ENCODE measurements around the gene CEND1. TPM values are rescaled to one million over a fixed set of nuclear protein-coding genes. Genes with fewer than 3 reads are reported as not detected.

Gene CEND1
- total RNA-seq, 1 donor from 2014 or later: not detected

DNA sequence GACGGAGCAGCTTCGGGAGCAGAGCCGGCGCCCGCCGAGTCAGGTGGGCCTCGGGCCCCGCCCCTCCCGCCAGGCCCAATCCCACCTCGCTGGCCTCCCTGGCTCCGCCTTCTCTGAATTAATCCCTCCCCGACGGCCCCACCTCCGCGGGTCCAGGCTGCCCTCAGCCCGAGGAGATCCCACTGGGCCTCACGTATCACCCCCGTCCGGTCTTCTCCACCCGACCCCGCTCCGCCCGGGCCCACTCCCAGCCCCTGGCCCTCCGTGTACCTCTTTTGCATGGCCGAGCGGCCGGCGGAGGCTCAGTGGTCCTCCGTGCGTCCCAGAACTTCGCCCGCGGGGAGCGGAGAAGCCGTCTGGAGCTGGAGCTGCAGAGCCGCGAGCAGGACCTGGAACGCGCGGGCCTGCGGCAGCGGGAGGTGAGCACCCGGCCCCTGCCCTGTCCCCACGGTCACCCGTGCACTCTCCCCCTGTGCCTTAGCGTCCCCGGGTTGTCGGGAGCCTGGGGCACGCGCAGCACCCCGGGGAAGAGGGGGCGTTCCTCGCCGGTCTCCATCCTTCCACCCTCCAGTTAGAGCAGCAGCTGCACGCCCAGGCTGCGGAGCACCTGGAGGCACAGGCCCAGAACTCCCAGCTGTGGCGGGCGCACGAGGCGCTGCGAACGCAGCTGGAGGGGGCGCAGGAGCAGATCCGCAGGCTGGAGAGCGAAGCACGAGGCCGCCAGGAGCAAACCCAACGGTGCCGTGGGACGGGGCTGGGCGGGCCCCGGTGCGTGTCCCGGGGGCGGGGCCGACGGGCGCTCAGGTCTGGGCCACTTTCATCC lies 40.6 kb upstream of the CEND1 start:
- H3K36me3 Mint-ChIP-seq (ENCODE audit: low read depth, unreplicated experiment): no peaks in the 10 kb centered on the region
- peaks cover 18% of the 10 kb centered on the region for H3K27me3 Mint-ChIP-seq (ENCODE audit: unreplicated experiment)
- peaks cover 21% of the 10 kb centered on the region for H3K4me1 Mint-ChIP-seq (ENCODE audit: unreplicated experiment)
- TF ChIP-seq, protein P1, sequence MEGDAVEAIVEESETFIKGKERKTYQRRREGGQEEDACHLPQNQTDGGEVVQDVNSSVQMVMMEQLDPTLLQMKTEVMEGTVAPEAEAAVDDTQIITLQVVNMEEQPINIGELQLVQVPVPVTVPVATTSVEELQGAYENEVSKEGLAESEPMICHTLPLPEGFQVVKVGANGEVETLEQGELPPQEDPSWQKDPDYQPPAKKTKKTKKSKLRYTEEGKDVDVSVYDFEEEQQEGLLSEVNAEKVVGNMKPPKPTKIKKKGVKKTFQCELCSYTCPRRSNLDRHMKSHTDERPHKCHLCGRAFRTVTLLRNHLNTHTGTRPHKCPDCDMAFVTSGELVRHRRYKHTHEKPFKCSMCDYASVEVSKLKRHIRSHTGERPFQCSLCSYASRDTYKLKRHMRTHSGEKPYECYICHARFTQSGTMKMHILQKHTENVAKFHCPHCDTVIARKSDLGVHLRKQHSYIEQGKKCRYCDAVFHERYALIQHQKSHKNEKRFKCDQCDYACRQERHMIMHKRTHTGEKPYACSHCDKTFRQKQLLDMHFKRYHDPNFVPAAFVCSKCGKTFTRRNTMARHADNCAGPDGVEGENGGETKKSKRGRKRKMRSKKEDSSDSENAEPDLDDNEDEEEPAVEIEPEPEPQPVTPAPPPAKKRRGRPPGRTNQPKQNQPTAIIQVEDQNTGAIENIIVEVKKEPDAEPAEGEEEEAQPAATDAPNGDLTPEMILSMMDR (IDR thresholded peaks at IDR 0.05; ENCODE audit: unreplicated experiment): no peak
- H3K4me3 Mint-ChIP-seq (ENCODE audit: unreplicated experiment): no peak overlapping the region
- DNase-seq (ENCODE audit: low spot score): peak; percentile 79
- H3K9me3 Mint-ChIP-seq (ENCODE audit: unreplicated experiment): no peaks in the 10 kb centered on the region
- H3K27ac Mint-ChIP-seq (ENCODE audit: unreplicated experiment): no peak overlapping the region

DNA sequence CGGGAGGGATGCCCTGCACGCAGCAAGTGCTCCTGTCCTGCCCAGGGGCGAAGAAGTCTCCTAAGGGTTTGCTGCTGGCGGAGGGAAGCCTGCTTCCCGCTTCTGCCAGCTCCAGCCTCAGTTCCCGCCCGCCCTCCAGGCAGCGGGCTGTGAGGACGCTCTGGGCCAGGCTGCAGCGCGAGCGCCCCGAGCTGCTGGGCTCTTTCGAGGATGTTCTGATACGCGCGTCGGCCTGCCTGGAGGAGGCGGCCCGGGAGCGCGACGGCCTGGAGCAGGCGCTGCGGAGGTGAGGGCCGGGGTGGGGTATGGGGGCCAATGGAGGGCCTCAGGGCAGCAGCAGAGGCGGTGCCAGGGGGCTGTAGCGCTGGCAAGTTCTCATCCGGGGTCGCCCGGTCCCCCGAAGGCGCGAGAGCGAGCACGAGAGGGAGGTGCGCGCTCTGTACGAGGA lies 40.0 kb upstream of the CEND1 start:
- peaks cover 18% of the 10 kb centered on the region for H3K27me3 Mint-ChIP-seq (ENCODE audit: unreplicated experiment)
- H3K36me3 Mint-ChIP-seq (ENCODE audit: low read depth, unreplicated experiment): no peaks in the 10 kb centered on the region
- H3K4me3 Mint-ChIP-seq (ENCODE audit: unreplicated experiment): peak overlapping the region; percentile 80
- peak; percentile 27 for DNase-seq (ENCODE audit: low spot score)
- H3K27ac Mint-ChIP-seq (ENCODE audit: unreplicated experiment): no peak overlapping the region
- no peaks in the 10 kb centered on the region for H3K9me3 Mint-ChIP-seq (ENCODE audit: unreplicated experiment)
- TF ChIP-seq, protein P1 (IDR thresholded peaks at IDR 0.05; ENCODE audit: unreplicated experiment): no peak
- H3K4me1 Mint-ChIP-seq (ENCODE audit: unreplicated experiment): peaks cover 21% of the 10 kb centered on the region

DNA sequence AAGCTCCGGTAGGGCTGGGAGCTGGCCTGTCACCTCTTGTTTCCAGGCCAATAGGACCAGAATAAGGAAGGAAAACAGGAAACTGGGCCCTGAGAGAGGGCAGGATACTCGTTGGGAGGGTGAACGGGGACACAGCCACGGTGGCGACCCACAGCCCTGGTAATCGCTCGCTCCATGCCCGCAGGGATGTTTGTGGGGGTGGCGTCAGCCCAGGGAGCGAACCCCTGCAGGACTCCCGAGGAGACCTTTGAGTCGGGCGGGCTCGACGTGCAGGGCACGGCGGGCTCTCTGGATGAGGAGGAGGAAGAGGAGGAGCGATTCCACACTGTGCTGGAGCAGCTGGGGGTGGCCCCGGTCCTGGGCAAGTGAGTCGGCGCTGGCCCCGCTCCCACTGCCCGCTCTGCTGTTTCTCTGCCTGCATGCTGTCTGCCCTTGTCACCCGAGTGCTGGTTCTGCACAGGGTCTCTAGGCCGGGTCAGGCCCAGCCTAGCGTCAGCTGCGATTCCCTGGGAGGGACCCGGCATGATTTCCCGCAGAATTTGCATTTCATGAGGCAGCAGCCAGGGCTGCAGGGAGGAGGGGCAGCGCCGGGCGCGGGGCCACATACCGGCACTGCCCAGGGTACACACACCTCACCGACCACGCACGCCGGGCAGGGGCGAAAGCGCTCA lies 39.4 kb upstream of the CEND1 start:
- H3K36me3 Mint-ChIP-seq (ENCODE audit: low read depth, unreplicated experiment): no peaks in the 10 kb centered on the region
- H3K4me1 Mint-ChIP-seq (ENCODE audit: unreplicated experiment): peaks cover 21% of the 10 kb centered on the region
- DNase-seq (ENCODE audit: low spot score): peak; percentile 48
- no peak overlapping the region for H3K27ac Mint-ChIP-seq (ENCODE audit: unreplicated experiment)
- H3K4me3 Mint-ChIP-seq (ENCODE audit: unreplicated experiment): peak overlapping the region; percentile 80
- TF ChIP-seq, protein P1 (IDR thresholded peaks at IDR 0.05; ENCODE audit: unreplicated experiment): no peak
- H3K9me3 Mint-ChIP-seq (ENCODE audit: unreplicated experiment): no peaks in the 10 kb centered on the region
- peaks cover 17% of the 10 kb centered on the region for H3K27me3 Mint-ChIP-seq (ENCODE audit: unreplicated experiment)

DNA sequence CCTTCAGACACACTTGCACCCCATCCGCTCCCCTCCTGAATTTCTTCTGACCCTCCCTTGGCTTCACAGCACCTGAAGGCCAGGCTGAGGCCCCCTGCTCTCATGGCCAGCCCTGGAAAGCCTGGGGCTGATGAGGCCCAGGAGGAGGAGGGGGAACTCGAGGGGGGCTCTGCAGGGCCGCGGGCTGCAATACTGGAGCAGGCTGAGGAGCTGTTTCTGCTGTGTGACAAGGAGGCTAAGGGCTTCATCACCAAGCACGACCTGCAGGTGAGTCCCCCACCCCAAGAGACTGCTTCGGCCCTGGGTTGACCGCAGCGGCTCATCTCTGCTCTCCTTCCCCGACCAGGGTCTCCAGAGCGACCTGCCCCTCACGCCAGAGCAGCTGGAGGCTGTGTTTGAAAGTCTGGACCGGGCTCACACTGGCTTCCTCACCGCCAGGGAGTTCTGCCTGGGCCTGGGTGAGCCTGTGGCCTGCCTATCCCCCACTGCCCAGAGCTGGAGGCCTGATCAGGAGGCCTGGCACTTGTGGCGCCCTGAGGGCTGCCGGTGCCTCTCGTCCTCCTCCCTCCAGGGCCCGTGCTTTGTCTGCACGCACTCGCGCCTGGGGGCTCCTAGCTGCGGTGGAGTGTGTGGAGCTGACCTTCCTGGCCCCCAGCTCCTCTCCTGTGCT lies 38.8 kb upstream of the CEND1 start:
- Mint-ChIP-seq H3K4me1 (ENCODE audit: unreplicated experiment) (peaks cover 18% of the 10 kb centered on the region), H3K9me3 (ENCODE audit: unreplicated experiment) (no peaks in the 10 kb centered on the region), H3K36me3 (ENCODE audit: low read depth, unreplicated experiment) (no peaks in the 10 kb centered on the region), H3K4me3 (ENCODE audit: unreplicated experiment) (peak overlapping the region; percentile 80), H3K27me3 (ENCODE audit: unreplicated experiment) (peaks cover 12% of the 10 kb centered on the region), H3K27ac (ENCODE audit: unreplicated experiment) (no peak overlapping the region)
- TF ChIP-seq, protein P1 (IDR thresholded peaks at IDR 0.05; ENCODE audit: unreplicated experiment): no peak
- peak; percentile 41 for DNase-seq (ENCODE audit: low spot score)

Measured in endothelial cell (in vitro differentiated cells).